ENCODE data around the gene CFAP43.

CFAP43 gene

DNA sequence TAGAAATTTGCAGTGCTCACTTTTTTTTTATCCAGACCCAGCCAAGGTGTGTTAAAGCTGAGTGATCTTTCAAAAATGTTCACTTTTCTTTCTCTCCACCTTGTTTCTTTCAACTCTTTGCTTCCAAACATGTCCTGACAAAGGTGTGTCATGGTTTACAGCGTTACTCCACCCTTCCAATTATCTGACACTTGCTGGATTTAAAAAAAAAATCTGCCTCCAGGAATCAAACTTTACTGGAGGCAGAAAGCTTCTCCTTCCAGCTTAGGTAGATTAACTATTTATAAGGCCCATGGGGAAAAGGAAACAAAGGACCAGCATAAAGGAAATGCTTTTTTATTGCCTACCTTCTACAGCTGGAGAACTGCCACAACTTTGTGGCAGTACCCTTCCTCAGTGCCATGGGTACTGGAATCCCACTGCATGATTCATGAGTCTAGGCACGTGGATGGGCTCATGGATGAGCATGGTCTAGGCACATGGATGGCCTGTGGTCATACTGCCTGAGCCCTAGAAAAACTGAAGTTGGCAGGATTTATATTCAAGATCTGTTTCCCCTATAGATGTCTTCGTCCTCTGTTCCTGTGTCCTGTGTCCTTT lies 146.3 kb downstream of the CFAP43 start, which contains the start of gene COL17A1:
COL17A1 (minus strand) TSS at position 80 of the 600 bp plus-strand sequence. CDS start 5,207 bp downstream, outside the sequence.
- no peak for DNase-seq

DNA sequence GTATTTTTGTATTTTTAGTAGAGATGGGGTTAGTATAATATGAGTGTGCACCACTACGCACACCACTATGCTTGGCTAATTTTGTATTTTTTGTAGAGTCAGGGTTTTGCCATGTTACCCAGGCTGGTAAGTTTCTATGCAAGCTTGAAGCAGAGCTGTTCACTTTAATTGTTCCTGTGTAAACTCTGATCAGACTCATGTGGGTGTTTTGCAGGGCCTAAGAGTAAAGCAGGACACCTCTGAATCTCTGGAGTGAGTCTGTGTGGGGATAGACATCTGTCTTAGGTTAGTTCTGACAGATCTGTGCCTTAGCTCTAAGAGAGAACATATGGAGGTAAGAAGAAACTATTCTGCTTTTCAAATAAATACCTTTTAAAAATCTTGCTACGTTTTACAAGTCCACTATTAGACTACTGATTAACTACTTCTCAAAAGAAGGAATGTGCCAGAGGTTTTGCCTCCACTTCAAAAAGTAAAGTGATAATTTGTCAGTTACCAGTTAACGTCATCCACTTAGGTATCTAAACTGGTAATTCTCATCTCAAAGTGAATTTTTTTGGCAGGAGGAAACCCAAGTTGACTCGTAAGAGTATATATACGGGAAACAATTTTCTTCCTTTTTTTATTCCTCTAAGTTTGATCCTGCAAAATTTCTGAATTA lies 147.6 kb downstream of the CFAP43 start:
- DNase-seq = no peak

DNA sequence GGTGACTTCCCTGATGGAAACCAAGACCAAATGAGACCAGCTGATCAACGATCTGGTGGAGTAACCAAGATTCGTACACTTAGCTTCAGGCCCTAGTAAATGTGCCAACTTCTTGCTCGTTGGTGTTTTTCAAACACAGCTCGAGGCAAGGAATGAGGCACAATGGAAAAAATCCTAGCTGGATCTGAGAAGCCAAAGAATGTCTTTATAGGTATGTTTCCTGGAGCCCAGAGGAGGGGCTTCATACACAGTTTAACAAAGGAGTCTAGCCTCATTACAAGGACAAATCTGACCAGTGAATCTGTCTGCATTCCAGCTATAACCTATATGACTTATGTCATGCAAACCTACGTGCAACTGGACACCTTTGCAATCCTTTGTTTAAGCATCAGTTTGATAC lies 150.2 kb downstream of the CFAP43 start:
- no peak for DNase-seq

DNA sequence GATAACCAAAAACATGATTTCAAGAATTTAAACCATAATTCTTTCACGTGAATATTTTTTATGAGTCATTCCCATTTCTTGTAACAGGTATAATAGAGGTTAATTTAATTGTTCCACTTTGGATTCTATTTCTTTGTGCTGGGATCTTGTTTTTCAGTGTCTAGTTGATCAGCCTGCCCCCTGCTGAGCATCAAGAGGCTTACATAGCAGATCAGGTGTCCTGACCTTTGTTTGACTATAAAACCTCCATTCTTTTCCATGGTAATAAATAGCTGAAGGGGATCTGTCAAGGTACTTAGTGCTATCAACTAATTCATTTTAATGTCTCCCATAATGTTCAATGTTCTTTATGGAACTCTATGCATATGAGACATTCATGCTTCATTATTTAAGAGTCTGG lies 151.4 kb downstream of the CFAP43 start:
- no peak for DNase-seq

Data from NCI-H526 treated with DMSO at 0.1 percent for 48 hours (cell line).